Astrocyte (in vitro differentiated cells and primary cell): ENCODE results near the gene SDK1.

Experiments used
- CTCF ChIP-seq: IDR thresholded peaks from 2 replicates; pipeline ENCODE4 v1.5.1; 2011; ENCODE audit warnings: low read depth, mild to moderate bottlenecking, inconsistent platforms, low read length, moderate library complexity; ENCODE audit not compliant: insufficient read depth
- EZH2 ChIP-seq: IDR thresholded peaks from 2 replicates; pipeline ENCODE4 v1.6.1; 2012; ENCODE audit warnings: mild to moderate bottlenecking, low read length, inconsistent platforms; ENCODE audit not compliant: insufficient read depth

GRCh38 chr7:3605222-3605621 is 304.2 kb downstream of the SDK1 start:
- TF ChIP-seq CTCF = no peak
- no peak for TF ChIP-seq EZH2
